Gastrocnemius medialis (tissue), 4 donors: ENCODE data around the gene VSNL1.

ENCODE experiments used
- POLR2A ChIP-seq, 2 donors: fragments of 450-650 bp; IDR thresholded peaks; one replicate each; pipeline ENCODE4 v1.6.1; 2017; ENCODE audit warnings: antibody characterized with exemption in 2 of 2, mild to moderate bottlenecking in 2 of 2, moderate library complexity in 2 of 2
- TF ChIP-seq, protein P1 (sequence below), 5 experiments: fragments of 450-650 bp in 3 of 5; fragments of 200-600 bp in 2 of 5; sonication (generic) in 2 of 5; IDR thresholded peaks in 4 of 5; conservative IDR thresholded peaks in 1 of 5; 1 replicate in 4 of 5; 2 replicates in 1 of 5; pipeline ENCODE4 v1.5.1; 2016 to 2019; ENCODE audit warnings: antibody characterized with exemption in 5 of 5, mild to moderate bottlenecking in 3 of 5, moderate library complexity in 3 of 5

DNA sequence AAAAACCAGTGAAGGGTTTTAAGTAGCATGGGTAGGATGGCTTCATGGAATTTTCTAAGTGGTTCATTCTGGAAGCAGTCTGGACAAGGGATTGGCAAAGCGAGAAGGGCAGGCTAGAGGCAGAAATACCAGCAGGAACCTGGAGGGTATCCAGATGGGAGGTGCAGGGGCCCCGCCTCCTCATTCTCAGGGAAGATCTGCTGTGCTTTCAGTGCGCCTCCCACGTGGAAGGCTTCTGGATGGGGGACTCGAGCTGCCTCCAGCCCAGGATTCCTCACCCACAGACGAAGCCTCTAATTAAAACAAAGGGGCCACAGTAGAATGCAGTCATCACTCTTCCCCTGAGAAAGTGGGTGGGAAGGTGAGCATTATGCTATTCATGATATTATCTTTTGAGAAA lies 79.8 kb downstream of the VSNL1 start:
- TF ChIP-seq, protein P1, sequence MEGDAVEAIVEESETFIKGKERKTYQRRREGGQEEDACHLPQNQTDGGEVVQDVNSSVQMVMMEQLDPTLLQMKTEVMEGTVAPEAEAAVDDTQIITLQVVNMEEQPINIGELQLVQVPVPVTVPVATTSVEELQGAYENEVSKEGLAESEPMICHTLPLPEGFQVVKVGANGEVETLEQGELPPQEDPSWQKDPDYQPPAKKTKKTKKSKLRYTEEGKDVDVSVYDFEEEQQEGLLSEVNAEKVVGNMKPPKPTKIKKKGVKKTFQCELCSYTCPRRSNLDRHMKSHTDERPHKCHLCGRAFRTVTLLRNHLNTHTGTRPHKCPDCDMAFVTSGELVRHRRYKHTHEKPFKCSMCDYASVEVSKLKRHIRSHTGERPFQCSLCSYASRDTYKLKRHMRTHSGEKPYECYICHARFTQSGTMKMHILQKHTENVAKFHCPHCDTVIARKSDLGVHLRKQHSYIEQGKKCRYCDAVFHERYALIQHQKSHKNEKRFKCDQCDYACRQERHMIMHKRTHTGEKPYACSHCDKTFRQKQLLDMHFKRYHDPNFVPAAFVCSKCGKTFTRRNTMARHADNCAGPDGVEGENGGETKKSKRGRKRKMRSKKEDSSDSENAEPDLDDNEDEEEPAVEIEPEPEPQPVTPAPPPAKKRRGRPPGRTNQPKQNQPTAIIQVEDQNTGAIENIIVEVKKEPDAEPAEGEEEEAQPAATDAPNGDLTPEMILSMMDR (IDR thresholded peaks at IDR 0.05 in 4 of 5, conservative IDR thresholded peaks at IDR 0.05 in 1 of 5) = no peak
- no peak for TF ChIP-seq POLR2A (IDR thresholded peaks at IDR 0.05)
